Lower leg skin (tissue), 3 donors: ENCODE results near the gene PROM2.

Source experiments
- CTCF ChIP-seq, 3 donors: fragments of 450-650 bp; IDR thresholded peaks; one replicate each; pipeline ENCODE4 v1.5.1; 2016; ENCODE audit warnings: antibody characterized with exemption in 3 of 3, mild to moderate bottlenecking in 3 of 3, moderate library complexity in 2 of 3
- POLR2A ChIP-seq, 2 donors: fragments of 450-650 bp; IDR thresholded peaks; one replicate each; pipeline ENCODE4 v1.6.1; 2016 to 2017; ENCODE audit warnings: antibody characterized with exemption in 2 of 2, mild to moderate bottlenecking in 1 of 2, moderate library complexity in 1 of 2

DNA sequence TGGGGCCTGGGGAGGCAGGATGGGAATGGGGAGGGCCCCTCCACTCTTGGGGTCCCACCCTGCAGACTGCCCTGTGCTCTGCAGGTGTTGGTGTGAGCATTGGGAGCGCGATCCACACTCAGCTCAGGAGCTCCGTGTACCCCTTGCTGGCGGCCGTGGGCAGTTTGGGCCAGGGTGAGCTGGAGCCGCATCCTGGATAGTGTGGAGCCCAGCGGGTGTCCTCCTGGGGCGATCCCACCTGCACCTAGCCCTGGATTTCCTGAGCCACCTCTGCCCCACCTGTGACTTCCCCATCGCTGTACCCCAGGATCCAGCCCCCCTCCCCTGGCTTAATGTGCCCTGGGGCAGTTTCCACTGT is 2.6 kb downstream of the PROM2 start:
- TF ChIP-seq CTCF (IDR thresholded peaks at IDR 0.05) (no peak), POLR2A (IDR thresholded peaks at IDR 0.05) (no peak)
